GM12878 (cell line): ENCODE measurements around the gene CNIH2. TPM values are rescaled to one million over a fixed set of nuclear protein-coding genes. Genes with fewer than 3 reads are reported as not detected.

Experiments used
- ATAC-seq: fragments of 200-7000 bp; cut with Tn5 transposase; 3 replicates; pipeline ENCODE4 v1.9.1; 2020; ENCODE audit warnings: mild to moderate bottlenecking, moderate library complexity
- BruUV-seq: library from RNA; stranded (reverse); fragments of 400-500 nt; replicated peaks from 2 replicates; lab custom pipeline; 2021; lab: Mats Ljungman, UMichigan
- CTCF ChIA-PET: fragments of 300-600 bp; sonication (Branson Sonifier 250); formaldehyde crosslinking; extraction: SDS; loops from one replicate; lab custom pipeline; 2021; ENCODE audit warnings: inconsistent platforms; lab: Yijun Ruan, JAX
- POLR2A ChIA-PET: fragments of 350-600 bp; formaldehyde crosslinking; extraction: SDS; loops from one replicate; lab custom pipeline; 2021; ENCODE audit warnings: inconsistent platforms; lab: Charles Lee
- RAD21 ChIA-PET: fragments of 300-600 bp; sonication (Branson Sonifier 250); formaldehyde crosslinking; loops from one replicate; lab custom pipeline; 2023; ENCODE audit warnings: antibody characterized with exemption; ENCODE audit not compliant: unreplicated experiment; lab: Charles Lee
- SMC1A ChIA-PET: fragments of 300-600 bp; sonication (Branson Sonifier 250); formaldehyde crosslinking; loops from one replicate; lab custom pipeline; 2023; ENCODE audit not compliant: unreplicated experiment, uncharacterized antibody; lab: Charles Lee
- DNase-seq: peaks from one replicate; pipeline ENCODE4 v3.0.0-alpha.2; 2011; ENCODE audit warnings: low read depth, low spot score
- FAIRE-seq: peaks from 3 replicates; lab custom pipeline; 2011; peaks lifted over from hg19 to GRCh38; lab: Jason Lieb, UNC
- H2AFZ ChIP-seq: 2 replicates; pipeline ENCODE4 v1.6.0; 2011; ENCODE audit warnings: low read depth, low read length, control low read depth; ENCODE audit not compliant: control insufficient read depth
- H3K27ac ChIP-seq: 2 replicates; pipeline ENCODE4 v1.5.1; 2011; ENCODE audit warnings: control low read depth; ENCODE audit not compliant: control insufficient read depth, insufficient read depth
- H3K27me3 ChIP-seq, 2 experiments: replicated peaks in 1 of 2; 2 replicates each; pipeline versions ENCODE4 v1.6.0 to v1.6.1; 2011; ENCODE audit warnings: low read length in 1 of 2; ENCODE audit not compliant: control insufficient read depth in 2 of 2, insufficient read depth in 2 of 2
- H3K36me3 ChIP-seq, 2 experiments: 2 replicates each; pipeline ENCODE4 v1.5.1; 2011; ENCODE audit warnings: low read length in 1 of 2; ENCODE audit not compliant: control insufficient read depth in 2 of 2, insufficient read depth in 2 of 2
- H3K4me1 ChIP-seq: 2 replicates; pipeline ENCODE4 v1.6.1; 2011; ENCODE audit warnings: mild to moderate bottlenecking, low read length, moderate library complexity, mixed read lengths; ENCODE audit not compliant: control insufficient read depth, insufficient read depth
- H3K4me2 ChIP-seq: 2 replicates; pipeline ENCODE4 v1.6.0; 2011; ENCODE audit warnings: control low read depth; ENCODE audit not compliant: control insufficient read depth, insufficient read depth
- H3K4me3 ChIP-seq: fragments of 200-600 bp; sonication (generic); 2 replicates; pipeline ENCODE4 v1.5.1; 2016
- H3K79me2 ChIP-seq: 2 replicates; pipeline ENCODE4 v1.6.0; 2011; ENCODE audit warnings: low read length; ENCODE audit not compliant: control insufficient read depth, insufficient read depth
- H3K9ac ChIP-seq: 2 replicates; pipeline ENCODE4 v1.8.0; 2011; ENCODE audit warnings: low read length, control low read depth, mixed read lengths; ENCODE audit not compliant: control insufficient read depth, insufficient read depth
- H3K9me3 ChIP-seq: replicated peaks from 3 replicates; pipeline ENCODE4 v1.5.1; 2011; ENCODE audit warnings: mild to moderate bottlenecking, low read length; ENCODE audit not compliant: control insufficient read depth, insufficient read depth
- H4K20me1 ChIP-seq: 2 replicates; pipeline ENCODE4 v1.6.0; 2011; ENCODE audit not compliant: control insufficient read depth, insufficient read depth
- EP300 ChIP-seq, 2 experiments: fragments of 150-350 bp in 1 of 2; IDR thresholded peaks; 2 replicates each; pipeline ENCODE4 v1.6.1; 2011 to 2012; ENCODE audit warnings: low read depth in 2 of 2, low read length in 2 of 2, borderline replicate concordance in 1 of 2, improper control_type of control experiment in 1 of 2, inconsistent platforms in 1 of 2; ENCODE audit not compliant: control insufficient read depth in 1 of 2
- JUNB ChIP-seq: IDR thresholded peaks from 2 replicates; pipeline ENCODE4 v1.6.1; 2016; ENCODE audit warnings: antibody characterized with exemption, mild to moderate bottlenecking
- MTA2 ChIP-seq: fragments of 450-650 bp; IDR thresholded peaks from 2 replicates; pipeline ENCODE4 v1.6.1; 2016; ENCODE audit warnings: low read depth, mild to moderate bottlenecking, moderate library complexity
- NRF1 ChIP-seq: conservative IDR thresholded peaks from 2 replicates; pipeline ENCODE4 v1.6.1; 2011; ENCODE audit warnings: mild to moderate bottlenecking, low read depth, low read length, improper control_type of control experiment
- POLR2A ChIP-seq: IDR thresholded peaks from 2 replicates; pipeline ENCODE4 v1.6.1; 2011; ENCODE audit warnings: low read depth, mild to moderate bottlenecking, low read length
- RELA ChIP-seq: fragments of 450-650 bp; IDR thresholded peaks from 2 replicates; pipeline ENCODE4 v1.8.0; 2014; ENCODE audit warnings: borderline replicate concordance; ENCODE audit not compliant: partially characterized antibody
- REST ChIP-seq: IDR thresholded peaks from 2 replicates; pipeline ENCODE4 v1.6.1; 2012; ENCODE audit warnings: mild to moderate bottlenecking, low read depth, low read length
- RUNX3 ChIP-seq: IDR thresholded peaks from 2 replicates; pipeline ENCODE4 v1.6.1; 2012; ENCODE audit warnings: low read length, inconsistent platforms
- ZBTB4 ChIP-seq: fragments of 450-650 bp; formaldehyde crosslinking; IDR thresholded peaks from 2 replicates; pipeline ENCODE4 v1.4.0; 2022; ENCODE audit warnings: mild to moderate bottlenecking, moderate library complexity
- ZNF592 ChIP-seq: fragments of 450-650 bp; IDR thresholded peaks from 2 replicates; pipeline ENCODE4 v1.6.1; 2017; ENCODE audit warnings: mild to moderate bottlenecking, moderate library complexity
- ZSCAN29 ChIP-seq: fragments of 450-650 bp; IDR thresholded peaks from 2 replicates; pipeline ENCODE4 v1.6.1; 2017; ENCODE audit warnings: mild to moderate bottlenecking, moderate library complexity
- WGBS: methylation state at CpG from one replicate; pipeline ENCODE4 v1.1.6; 2016; ENCODE audit warnings: low lambda C conversion rate; ENCODE audit not compliant: insufficient replicate concordance, insufficient coverage; ENCODE audit errors: missing lambda C conversion rate; 5-methylcytosine and 5-hydroxymethylcytosine counted together
- in situ Hi-C: fragments of 300-500 bp; cut with MboI; formaldehyde crosslinking; loops from 9 replicates; pipeline ENCODE4 v1.14.3; 2018; ENCODE audit warnings: mixed read lengths
- intact Hi-C: fragments of 100-400 bp; cut with micrococcal nuclease; formaldehyde crosslinking; loops from one replicate; pipeline ENCODE4 v1.14.2; 2022; ENCODE audit not compliant: unreplicated experiment
- polyA plus RNA-seq, 11 experiments: library from polyadenylated mRNA; depleted of rRNA in 4 of 11; unstranded in 6 of 11; stranded (reverse) in 5 of 11; fragments of >200 nt; fragmentation: Nextera tagmentation in 4 of 11; fragmentation: Illumina TruSeq in 1 of 11; extraction: Ambion mirVana in 4 of 11; extraction: Trizol in 1 of 11; gene quantifications; 1 replicate in 1 of 11; 2 replicates in 10 of 11; pipeline versions ENCODE4 v1.2.1 to v1.2.3, GENCODE V29; 2011 to 2016; ENCODE audit warnings: inconsistent platforms in 2 of 11, missing spikeins in 2 of 11, low read depth in 1 of 11
- total RNA-seq, 4 experiments: library from RNA; depleted of rRNA in 3 of 4; stranded (reverse); fragments of >200 nt in 3 of 4; fragmentation: Illumina TruSeq in 1 of 4; extraction: Trizol in 1 of 4; gene quantifications; 2 replicates each; pipeline versions ENCODE4 v1.2.1 to v1.2.3, GENCODE V29; 2013 to 2021
- TF ChIP-seq, protein P1 (sequence below): IDR thresholded peaks from 2 replicates; pipeline ENCODE4 v1.6.1; 2011; ENCODE audit warnings: borderline replicate concordance, low read depth, mild to moderate bottlenecking, moderate library complexity, low read length; ENCODE audit not compliant: insufficient read depth, poor library complexity, severe bottlenecking

The CNIH2 gene
- total and polyA plus RNA-seq, 10 of the 15 experiments (the other 5 are each of a cell fraction or from before 2014, with no cell fraction given): 0.07 to 1.3 (median 0.68) TPM; not detected in 2

GRCh38 chr11:66239511-66239910 lies 38.5 kb upstream of the CNIH2 start:
- H3K9me3 ChIP-seq: no peaks in the 10 kb centered on the region
- WGBS: 73% methylated on average over 3 of the region's 3 CpGs
- BruUV-seq: no TSS peak
- no peak overlapping the region for H3K4me2 ChIP-seq
- no peak overlapping the region for H2AFZ ChIP-seq
- DNase-seq: no peak
- FAIRE-seq: no peak
- intact Hi-C loops (no loop called here), in situ Hi-C loops (no loop called here)
- ChIA-PET RAD21 (no interaction called here), SMC1A (no interaction called here), POLR2A (no interaction called here), CTCF (no interaction called here)
- H3K36me3 ChIP-seq: peaks cover 10 to 20% of the 10 kb centered on the region in 2 experiments
- H3K27me3 ChIP-seq: no peaks in the 10 kb centered on the region
- no peak overlapping the region for H3K4me3 ChIP-seq
- no peaks in the 10 kb centered on the region for H3K4me1 ChIP-seq
- H4K20me1 ChIP-seq: no peaks in the 10 kb centered on the region
- no peaks in the 10 kb centered on the region for H3K79me2 ChIP-seq
- no peak overlapping the region for H3K9ac ChIP-seq
- ATAC-seq: no peak
- no peak overlapping the region for H3K27ac ChIP-seq
- TF ChIP-seq POLR2A: no peak
- TF ChIP-seq NRF1: no peak
- TF ChIP-seq REST: no peak
- TF ChIP-seq RUNX3: no peak
- no peak for TF ChIP-seq MTA2
- TF ChIP-seq RELA: no peak
- no peak for TF ChIP-seq JUNB
- no peak for TF ChIP-seq ZBTB4
- TF ChIP-seq ZNF592: no peak
- TF ChIP-seq EP300 (IDR thresholded peaks at IDR 0.05; ENCODE audit: borderline replicate concordance in 1 of 2, control insufficient read depth in 1 of 2, low read depth in 2 of 2, low read length in 2 of 2): no peak
- TF ChIP-seq, protein P1, sequence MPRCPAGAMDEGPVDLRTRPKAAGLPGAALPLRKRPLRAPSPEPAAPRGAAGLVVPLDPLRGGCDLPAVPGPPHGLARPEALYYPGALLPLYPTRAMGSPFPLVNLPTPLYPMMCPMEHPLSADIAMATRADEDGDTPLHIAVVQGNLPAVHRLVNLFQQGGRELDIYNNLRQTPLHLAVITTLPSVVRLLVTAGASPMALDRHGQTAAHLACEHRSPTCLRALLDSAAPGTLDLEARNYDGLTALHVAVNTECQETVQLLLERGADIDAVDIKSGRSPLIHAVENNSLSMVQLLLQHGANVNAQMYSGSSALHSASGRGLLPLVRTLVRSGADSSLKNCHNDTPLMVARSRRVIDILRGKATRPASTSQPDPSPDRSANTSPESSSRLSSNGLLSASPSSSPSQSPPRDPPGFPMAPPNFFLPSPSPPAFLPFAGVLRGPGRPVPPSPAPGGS: no peak
- TF ChIP-seq ZSCAN29: no peak
